ENCODE results near the gene PRPF6. TPM values are rescaled to one million over a fixed set of nuclear protein-coding genes. Genes with fewer than 3 reads are reported as not detected.

Gene PRPF6
- polyA plus RNA-seq, 1 experiment: 52.3 TPM

- H3K36me3 ChIP-seq (ENCODE audit: control insufficient read depth, insufficient read depth, low read length): peaks cover 50% of the 10 kb centered on the region
- no peak overlapping the region for H3K4me3 ChIP-seq (ENCODE audit: low read depth, low read length)
- POLR2A ChIA-PET: no interaction called here
- CTCF ChIA-PET: interaction anchor here (0.7 kb wide), 1 partner anchor 44 kb away, joined by 3 read pairs; no protein-coding TSS in a partner anchor
- DNase-seq (ENCODE audit: low read depth): no peak
- TF ChIP-seq, protein P1, sequence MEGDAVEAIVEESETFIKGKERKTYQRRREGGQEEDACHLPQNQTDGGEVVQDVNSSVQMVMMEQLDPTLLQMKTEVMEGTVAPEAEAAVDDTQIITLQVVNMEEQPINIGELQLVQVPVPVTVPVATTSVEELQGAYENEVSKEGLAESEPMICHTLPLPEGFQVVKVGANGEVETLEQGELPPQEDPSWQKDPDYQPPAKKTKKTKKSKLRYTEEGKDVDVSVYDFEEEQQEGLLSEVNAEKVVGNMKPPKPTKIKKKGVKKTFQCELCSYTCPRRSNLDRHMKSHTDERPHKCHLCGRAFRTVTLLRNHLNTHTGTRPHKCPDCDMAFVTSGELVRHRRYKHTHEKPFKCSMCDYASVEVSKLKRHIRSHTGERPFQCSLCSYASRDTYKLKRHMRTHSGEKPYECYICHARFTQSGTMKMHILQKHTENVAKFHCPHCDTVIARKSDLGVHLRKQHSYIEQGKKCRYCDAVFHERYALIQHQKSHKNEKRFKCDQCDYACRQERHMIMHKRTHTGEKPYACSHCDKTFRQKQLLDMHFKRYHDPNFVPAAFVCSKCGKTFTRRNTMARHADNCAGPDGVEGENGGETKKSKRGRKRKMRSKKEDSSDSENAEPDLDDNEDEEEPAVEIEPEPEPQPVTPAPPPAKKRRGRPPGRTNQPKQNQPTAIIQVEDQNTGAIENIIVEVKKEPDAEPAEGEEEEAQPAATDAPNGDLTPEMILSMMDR (IDR thresholded peaks at IDR 0.05; ENCODE audit: insufficient read depth, low read depth, low read length): no peak
- H3K27me3 ChIP-seq (ENCODE audit: control insufficient read depth, insufficient read depth, low read length): no peaks in the 10 kb centered on the region
Measured at GRCh38 chr20:63940472-63941266, 40.3 kb upstream of the PRPF6 start.

GRCh38 chr20:63941282-63942081 lies 39.5 kb upstream of the PRPF6 start:
- POLR2A ChIA-PET: no interaction called here
- H3K36me3 ChIP-seq (ENCODE audit: control insufficient read depth, insufficient read depth, low read length): peaks cover 51% of the 10 kb centered on the region
- DNase-seq (ENCODE audit: low read depth): no peak
- TF ChIP-seq, protein P1 (IDR thresholded peaks at IDR 0.05; ENCODE audit: insufficient read depth, low read depth, low read length): no peak
- H3K4me3 ChIP-seq (ENCODE audit: low read depth, low read length): no peak overlapping the region
- CTCF ChIA-PET: no interaction called here
- no peaks in the 10 kb centered on the region for H3K27me3 ChIP-seq (ENCODE audit: control insufficient read depth, insufficient read depth, low read length)

DNA sequence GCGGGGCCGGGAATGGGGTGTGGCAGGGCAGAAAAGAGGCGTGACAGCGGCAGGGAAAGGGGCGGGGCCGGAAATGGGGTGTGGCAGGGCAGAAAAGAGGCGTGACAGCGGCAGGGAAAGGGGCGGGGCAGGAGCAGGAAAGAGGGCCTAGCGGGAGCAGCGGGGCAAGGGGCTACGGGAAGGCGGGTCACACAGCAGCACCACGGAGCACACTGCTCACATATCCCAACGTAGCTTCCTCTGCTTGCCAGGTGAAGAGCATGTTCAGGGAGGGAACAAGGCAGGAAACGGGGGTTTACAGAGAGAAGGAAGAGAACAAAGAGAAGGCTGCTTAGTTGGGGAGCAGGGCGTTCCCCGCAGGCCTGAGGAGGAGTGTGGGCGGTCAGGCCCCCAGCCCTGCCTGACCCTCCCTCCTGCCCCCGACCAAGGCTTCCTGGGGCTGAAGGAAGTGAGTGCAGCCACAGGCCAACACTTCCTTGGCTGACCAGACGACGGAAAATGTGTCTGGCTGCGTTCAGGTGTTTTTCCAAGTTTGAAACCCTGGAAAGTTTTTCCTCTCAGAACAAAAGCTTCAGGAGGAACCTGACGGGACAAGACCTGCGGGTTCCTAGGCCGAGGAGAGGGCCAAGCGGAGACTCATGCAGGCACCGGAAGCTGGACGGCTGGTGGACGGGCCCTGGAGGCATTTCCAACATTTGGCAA lies 38.5 kb upstream of the PRPF6 start:
- Histone ChIP-seq H3K36me3 (ENCODE audit: control insufficient read depth, insufficient read depth, low read length) (peaks cover 51% of the 10 kb centered on the region), H3K4me3 (ENCODE audit: low read depth, low read length) (no peak overlapping the region), H3K27me3 (ENCODE audit: control insufficient read depth, insufficient read depth, low read length) (no peaks in the 10 kb centered on the region)
- TF ChIP-seq, protein P1 (IDR thresholded peaks at IDR 0.05; ENCODE audit: insufficient read depth, low read depth, low read length): no peak
- CTCF ChIA-PET: interaction anchor here (0.6 to 0.7 kb wide), 2 partner anchors 12 to 17 kb away, joined by 3 read pairs; no protein-coding TSS in a partner anchor
- POLR2A ChIA-PET: interaction anchor here (0.6 kb wide), 1 partner anchor 86 kb away, joined by 3 read pairs; no protein-coding TSS in a partner anchor
- no peak for DNase-seq (ENCODE audit: low read depth)

DNA sequence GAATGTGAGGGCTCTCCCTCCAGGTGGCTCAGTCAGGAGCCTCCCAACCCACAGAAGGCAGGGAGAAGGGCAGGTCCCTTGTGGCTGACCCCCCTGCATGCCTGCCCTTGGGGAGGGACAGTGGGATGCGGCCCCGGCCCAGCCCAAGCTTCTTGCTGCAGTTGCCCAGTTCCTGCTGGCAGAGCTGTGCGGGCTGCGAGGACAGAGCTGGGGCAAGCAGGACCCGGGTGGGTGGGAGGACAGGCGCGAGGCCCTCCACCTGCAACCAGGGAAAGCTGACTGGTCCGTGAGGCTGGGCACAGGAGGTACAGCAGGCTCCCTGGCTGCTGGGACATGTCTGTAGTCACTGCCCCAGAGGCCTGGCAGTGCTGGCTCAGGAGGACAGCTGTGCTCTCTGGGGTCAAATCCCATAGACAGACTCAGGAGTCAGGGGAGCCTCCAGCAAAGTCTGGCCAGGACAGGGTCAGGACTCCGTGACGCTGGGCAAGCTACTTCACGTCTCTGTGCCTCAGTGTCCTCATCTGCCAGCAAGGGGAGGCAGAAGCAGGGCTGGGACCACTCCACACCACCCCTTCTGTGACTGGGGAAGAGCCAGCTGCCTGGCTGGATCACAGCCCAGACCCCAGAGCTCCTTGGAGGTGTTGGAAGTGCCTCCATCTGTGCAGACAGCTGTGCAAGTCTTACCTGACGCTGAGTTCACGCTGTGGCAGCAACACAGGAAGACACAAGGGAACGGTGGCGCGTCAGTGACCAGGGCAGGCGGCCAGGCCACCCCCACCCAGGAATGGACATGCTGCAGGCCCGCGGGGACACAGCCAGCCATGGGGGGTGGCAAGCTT lies 37.7 kb upstream of the PRPF6 start:
- no peak overlapping the region for H3K4me3 ChIP-seq (ENCODE audit: low read depth, low read length)
- H3K36me3 ChIP-seq (ENCODE audit: control insufficient read depth, insufficient read depth, low read length): peaks cover 54% of the 10 kb centered on the region
- no peak for DNase-seq (ENCODE audit: low read depth)
- no peaks in the 10 kb centered on the region for H3K27me3 ChIP-seq (ENCODE audit: control insufficient read depth, insufficient read depth, low read length)
- POLR2A ChIA-PET: interaction anchor here (0.6 kb wide), 1 partner anchor 87 kb away, joined by 3 read pairs; no protein-coding TSS in a partner anchor
- TF ChIP-seq, protein P1 (IDR thresholded peaks at IDR 0.05; ENCODE audit: insufficient read depth, low read depth, low read length): no peak
- CTCF ChIA-PET: interaction anchor here (0.6 to 0.7 kb wide), 2 partner anchors 11 to 18 kb away, joined by 3 read pairs; no protein-coding TSS in a partner anchor
